Activated CD4-positive, CD25-positive, alpha-beta regulatory T cell treated with anti-CD3 and anti-CD28 coated beads, Interleukin-2, amount 50 U/mL, for 16 hours (primary cell): ENCODE results near the gene DERL3.
A peak's percentile ranks its signal among the peaks of the same experiment; 100 is the strongest.

Source experiments
- DNase-seq: peaks from one replicate; pipeline ENCODE4 v3.0.0-alpha.2; 2020; ENCODE audit warnings: low read depth, low spot score

The DERL3 gene

GRCh38 chr22:23803001-23803819 lies 35.6 kb downstream of the DERL3 start:
- no peak for DNase-seq

- DNase-seq = no peak
Measured at GRCh38 chr22:23801886-23802377, 36.9 kb downstream of the DERL3 start.

GRCh38 chr22:23801238-23801821 lies 37.5 kb downstream of the DERL3 start:
- DNase-seq = no peak

GRCh38 chr22:23800297-23801237 lies 38.2 kb downstream of the DERL3 start:
- DNase-seq = no peak

GRCh38 chr22:23796461-23796860 lies 42.3 kb downstream of the DERL3 start:
- DNase-seq = no peak

- DNase-seq = no peak
Measured at GRCh38 chr22:23793326-23793725, 45.5 kb downstream of the DERL3 start.

GRCh38 chr22:23791738-23792645 lies 46.8 kb downstream of the DERL3 start:
- DNase-seq = no peak

GRCh38 chr22:23790819-23791737 lies 47.7 kb downstream of the DERL3 start:
- no peak for DNase-seq

GRCh38 chr22:23789638-23790037 lies 49.2 kb downstream of the DERL3 start:
- DNase-seq = no peak

- DNase-seq = no peak
Measured at GRCh38 chr22:23789121-23789520, 49.7 kb downstream of the DERL3 start.

GRCh38 chr22:23787910-23788309 lies 50.9 kb downstream of the DERL3 start:
- no peak for DNase-seq

- no peak for DNase-seq
Measured at GRCh38 chr22:23787600-23787896, 51.3 kb downstream of the DERL3 start.

GRCh38 chr22:23786752-23787599 lies 51.8 kb downstream of the DERL3 start, which contains the start of gene SMARCB1:
SMARCB1 (plus strand) TSS chr22:23786966; CDS start chr22:23787170, 204 bp downstream.
- peak; percentile 87 for DNase-seq

- DNase-seq = no peak
Measured at GRCh38 chr22:23786261-23786710, 52.5 kb downstream of the DERL3 start.
